H9 (cell line): Measurements from ENCODE around the gene ARR3. TPM values are rescaled to one million over a fixed set of nuclear protein-coding genes. Genes with fewer than 3 reads are reported as not detected.
"Not testable (repeated sequence)": the region's sequence is repeated elsewhere in the genome, so short reads cannot be mapped to it uniquely, and the experiment has no call there.

Experiments
- DNase-seq: peaks from one replicate; pipeline ENCODE4 v3.0.0-alpha.2; 2017
- H2AFZ ChIP-seq: one replicate; pipeline ENCODE4 v1.6.1; 2013; ENCODE audit warnings: mild to moderate bottlenecking, low read length, control low read depth, moderate library complexity
- H2AK5ac ChIP-seq: 2 replicates; pipeline ENCODE4 v1.6.1; 2013; ENCODE audit warnings: low read length, control low read depth, mixed read lengths; ENCODE audit not compliant: insufficient read length
- H2BK120ac ChIP-seq: one replicate; pipeline ENCODE4 v1.6.1; 2013; ENCODE audit warnings: low read depth, mild to moderate bottlenecking, low read length, control low read depth, inconsistent platforms; ENCODE audit not compliant: poor library complexity, severe bottlenecking
- H2BK12ac ChIP-seq: 2 replicates; pipeline ENCODE4 v1.6.1; 2013; ENCODE audit warnings: low read length, control low read depth, mixed read lengths, low read depth; ENCODE audit not compliant: insufficient read length
- H2BK15ac ChIP-seq: 2 replicates; pipeline ENCODE4 v1.6.1; 2013; ENCODE audit warnings: low read depth, low read length, control low read depth
- H2BK20ac ChIP-seq: one replicate; pipeline ENCODE4 v1.6.1; 2013; ENCODE audit warnings: low read depth, mild to moderate bottlenecking, low read length, control low read depth, inconsistent platforms; ENCODE audit not compliant: poor library complexity, severe bottlenecking
- H2BK5ac ChIP-seq: 2 replicates; pipeline ENCODE4 v1.6.1; 2013; ENCODE audit warnings: low read length, control low read depth, mixed read lengths; ENCODE audit not compliant: insufficient read length
- H3K14ac ChIP-seq: 2 replicates; pipeline ENCODE4 v1.6.1; 2013; ENCODE audit warnings: low read length, control low read depth; ENCODE audit not compliant: insufficient read depth
- H3K18ac ChIP-seq: 2 replicates; pipeline ENCODE4 v1.6.1; 2013; ENCODE audit warnings: low read depth, mild to moderate bottlenecking, mixed read lengths, low read length, control low read depth; ENCODE audit not compliant: insufficient read length
- H3K23ac ChIP-seq: 2 replicates; pipeline ENCODE4 v1.6.1; 2013; ENCODE audit warnings: low read length, control low read depth, mixed read lengths, low read depth; ENCODE audit not compliant: insufficient read length
- H3K23me2 ChIP-seq: 2 replicates; pipeline ENCODE4 v1.6.1; 2013; ENCODE audit warnings: low read depth, mild to moderate bottlenecking, mixed read lengths, low read length, control low read depth; ENCODE audit not compliant: insufficient read length, poor library complexity, severe bottlenecking
- H3K27ac ChIP-seq: 2 replicates; pipeline ENCODE4 v1.5.1; 2013; ENCODE audit warnings: low read length, control low read depth, mixed read lengths, low read depth; ENCODE audit not compliant: insufficient read length
- H3K27me3 ChIP-seq: 2 replicates; pipeline ENCODE4 v1.6.1; 2013; ENCODE audit warnings: low read length, control low read depth, inconsistent platforms; ENCODE audit not compliant: insufficient read depth
- H3K4ac ChIP-seq: 2 replicates; pipeline ENCODE4 v1.6.1; 2013; ENCODE audit warnings: low read depth, mild to moderate bottlenecking, control low read depth, inconsistent platforms, low read length, moderate library complexity
- H3K4me1 ChIP-seq: 2 replicates; pipeline ENCODE4 v1.6.1; 2013; ENCODE audit warnings: low read length, control low read depth, inconsistent platforms; ENCODE audit not compliant: insufficient read depth
- H3K4me2 ChIP-seq: 2 replicates; pipeline ENCODE4 v1.6.1; 2013; ENCODE audit warnings: low read length, control low read depth, mixed read lengths; ENCODE audit not compliant: insufficient read length, insufficient read depth
- H3K56ac ChIP-seq: 2 replicates; pipeline ENCODE4 v1.6.1; 2013; ENCODE audit warnings: low read depth, mild to moderate bottlenecking, mixed read lengths, low read length, control low read depth; ENCODE audit not compliant: insufficient read length
- H3K79me1 ChIP-seq: 2 replicates; pipeline ENCODE4 v1.6.1; 2013; ENCODE audit warnings: low read depth, mild to moderate bottlenecking, moderate library complexity, low read length, control low read depth, inconsistent platforms; ENCODE audit not compliant: insufficient read depth, poor library complexity, severe bottlenecking
- H3K79me2 ChIP-seq: 2 replicates; pipeline ENCODE4 v1.6.1; 2013; ENCODE audit warnings: low read length, control low read depth, inconsistent platforms; ENCODE audit not compliant: insufficient read depth
- H3K9ac ChIP-seq: 2 replicates; pipeline ENCODE4 v1.6.1; 2013; ENCODE audit warnings: low read length, control low read depth, mixed read lengths; ENCODE audit not compliant: insufficient read length; ENCODE audit errors: extremely low read depth
- H3K9me3 ChIP-seq: one replicate; pipeline ENCODE4 v1.6.1; 2013; ENCODE audit warnings: low read depth, low read length, inconsistent platforms; ENCODE audit not compliant: control insufficient read depth
- H3T11ph ChIP-seq: one replicate; pipeline ENCODE4 v1.6.1; 2013; ENCODE audit warnings: mild to moderate bottlenecking, low read length, control low read depth, inconsistent platforms
- H4K20me1 ChIP-seq: one replicate; pipeline ENCODE4 v1.6.1; 2013; ENCODE audit not compliant: control insufficient read depth, insufficient read length, insufficient read depth
- H4K5ac ChIP-seq: 2 replicates; pipeline ENCODE4 v1.6.1; 2013; ENCODE audit warnings: low read depth, mild to moderate bottlenecking, mixed read lengths, low read length, control low read depth; ENCODE audit not compliant: insufficient read length
- H4K8ac ChIP-seq: replicated peaks from 2 replicates; pipeline ENCODE4 v1.6.1; 2013; ENCODE audit warnings: low read length, control low read depth, mixed read lengths, low read depth; ENCODE audit not compliant: insufficient read length
- H4K91ac ChIP-seq: 2 replicates; pipeline ENCODE4 v1.6.1; 2013; ENCODE audit warnings: low read depth, mild to moderate bottlenecking, moderate library complexity, mixed read lengths, low read length, control low read depth; ENCODE audit not compliant: insufficient read length
- H3K27ac Mint-ChIP-seq, 3 experiments: 2 replicates in 2 of 3; 3 replicates in 1 of 3; pipeline ENCODE4 v1.8.0; 2020 to 2021; ENCODE audit warnings: mixed read lengths in 3 of 3, mild to moderate bottlenecking in 1 of 3, moderate library complexity in 1 of 3
- H3K27me3 Mint-ChIP-seq: 2 replicates; pipeline ENCODE4 v1.8.0; 2021; ENCODE audit warnings: low read depth, mild to moderate bottlenecking, moderate library complexity, mixed read lengths
- H3K36me3 Mint-ChIP-seq, 3 experiments: 2 replicates in 2 of 3; 3 replicates in 1 of 3; pipeline ENCODE4 v1.8.0; 2020 to 2021; ENCODE audit warnings: low read depth in 3 of 3, mixed read lengths in 3 of 3; ENCODE audit not compliant: insufficient read depth in 1 of 3
- H3K4me1 Mint-ChIP-seq, 2 experiments: 2 replicates each; pipeline ENCODE4 v1.8.0; 2020; ENCODE audit warnings: mixed read lengths in 2 of 2
- H3K4me3 Mint-ChIP-seq, 2 experiments: 2 replicates in 1 of 2; 3 replicates in 1 of 2; pipeline ENCODE4 v1.8.0; 2020 to 2021; ENCODE audit warnings: mild to moderate bottlenecking in 2 of 2, mixed read lengths in 2 of 2, moderate library complexity in 1 of 2
- H3K9me3 Mint-ChIP-seq, 2 experiments: 2 replicates in 1 of 2; 3 replicates in 1 of 2; pipeline ENCODE4 v1.8.0; 2020; ENCODE audit warnings: mild to moderate bottlenecking in 2 of 2, mixed read lengths in 2 of 2, moderate library complexity in 1 of 2
- CTCF ChIP-seq: fragments of 200-600 bp; sonication (generic); conservative IDR thresholded peaks from 3 replicates; pipeline ENCODE4 v1.8.0; 2021; ENCODE audit warnings: antibody characterized with exemption, mild to moderate bottlenecking
- WGBS: extraction: QIAGEN DNeasy Blood & Tissue Kit; methylation state at CpG from one replicate; pipeline ENCODE4 v1.1.7; 2013; ENCODE audit warnings: missing lambda C conversion rate, low lambda C conversion rate, mixed read lengths; ENCODE audit not compliant: insufficient read length; ENCODE audit errors: extremely low coverage; 5-methylcytosine and 5-hydroxymethylcytosine counted together
- total RNA-seq: library from RNA; stranded (reverse); gene quantifications from 2 replicates; pipeline ENCODE4 v1.2.1, GENCODE V29; 2021

ARR3 gene
- total RNA-seq, 1 experiment from 2014 or later: not detected

GRCh38 chrX:70241501-70241900, 26.6 kb upstream of the ARR3 start:
- no peaks in the 10 kb centered on the region for H3K23me2 ChIP-seq

GRCh38 chrX:70243601-70244000, 24.5 kb upstream of the ARR3 start:
- H3K9me3 ChIP-seq, H3K27me3 ChIP-seq, H4K8ac ChIP-seq, H2BK15ac ChIP-seq, H3K4me2 ChIP-seq, H2AK5ac ChIP-seq, H3K56ac ChIP-seq, H2BK20ac ChIP-seq, H3K4me3 Mint-ChIP-seq, H2BK12ac ChIP-seq, H3K79me1 ChIP-seq, H4K5ac ChIP-seq, H4K91ac ChIP-seq, H4K20me1 ChIP-seq, H3K23me2 ChIP-seq, H3K23ac ChIP-seq, H3K79me2 ChIP-seq, H3T11ph ChIP-seq, H2AFZ ChIP-seq, H3K18ac ChIP-seq, H3K27ac ChIP-seq, DNase-seq, H3K36me3 Mint-ChIP-seq, H2BK5ac ChIP-seq, H3K4me1 ChIP-seq, H3K27ac Mint-ChIP-seq, H2BK120ac ChIP-seq, H3K27me3 Mint-ChIP-seq, H3K4ac ChIP-seq, H3K9ac ChIP-seq, H3K14ac ChIP-seq: not testable (repeated sequence)
- WGBS: no CpG with 5 or more reads among the region's 5 CpGs
- H3K9me3 Mint-ChIP-seq: peaks cover 52 to 68% of the 10 kb centered on the region in 2 experiments
- H3K4me1 Mint-ChIP-seq: peaks cover 17% of the 10 kb centered on the region in 2 experiments

More at GRCh38 chrX:70241501-70241900, 26.6 kb upstream of the ARR3 start:
- H2BK20ac ChIP-seq: no peak overlapping the region
- H3K4me2 ChIP-seq: no peak overlapping the region
- H2BK120ac ChIP-seq: no peak overlapping the region
- no peak overlapping the region for H3K14ac ChIP-seq
- no peaks in the 10 kb centered on the region for H3K79me1 ChIP-seq
- no peak overlapping the region for H4K8ac ChIP-seq
- H2BK5ac ChIP-seq: no peak overlapping the region
- no peak overlapping the region for H3K18ac ChIP-seq
- H3K56ac ChIP-seq: no peak overlapping the region
- TF ChIP-seq CTCF: no peak
- H3T11ph ChIP-seq: no peak overlapping the region
- Mint-ChIP-seq H3K4me3 (no peak overlapping the region), H3K27me3 (no peaks in the 10 kb centered on the region), H3K27ac (no peak overlapping the region), H3K36me3 (peaks cover 0 to 2% (median 0%) of the 10 kb centered on the region in 3 experiments; a peak in 2 of 7 replicates), H3K4me1 (peaks cover 17% of the 10 kb centered on the region in 2 experiments), H3K9me3 (peaks cover 51 to 67% of the 10 kb centered on the region in 2 experiments)
- peaks cover 28% of the 10 kb centered on the region for H3K9me3 ChIP-seq
- no peak overlapping the region for H2AFZ ChIP-seq
- no peak overlapping the region for H4K5ac ChIP-seq
- H3K27me3 ChIP-seq: no peaks in the 10 kb centered on the region
- H3K27ac ChIP-seq: no peak overlapping the region
- no peak overlapping the region for H4K91ac ChIP-seq
- H3K79me2 ChIP-seq: no peaks in the 10 kb centered on the region
- no peak for DNase-seq
- H3K9ac ChIP-seq: no peak overlapping the region
- H3K23ac ChIP-seq: no peak overlapping the region
- no peak overlapping the region for H2AK5ac ChIP-seq
- H3K4ac ChIP-seq: no peak overlapping the region
- 100% methylated on average over 1 of the region's 2 CpGs for WGBS
- no peaks in the 10 kb centered on the region for H4K20me1 ChIP-seq
- H2BK12ac ChIP-seq: no peak overlapping the region
- no peak overlapping the region for H2BK15ac ChIP-seq
- no peaks in the 10 kb centered on the region for H3K4me1 ChIP-seq
